Measurements from ENCODE around the gene ASPHD2.

Gene ASPHD2

DNA sequence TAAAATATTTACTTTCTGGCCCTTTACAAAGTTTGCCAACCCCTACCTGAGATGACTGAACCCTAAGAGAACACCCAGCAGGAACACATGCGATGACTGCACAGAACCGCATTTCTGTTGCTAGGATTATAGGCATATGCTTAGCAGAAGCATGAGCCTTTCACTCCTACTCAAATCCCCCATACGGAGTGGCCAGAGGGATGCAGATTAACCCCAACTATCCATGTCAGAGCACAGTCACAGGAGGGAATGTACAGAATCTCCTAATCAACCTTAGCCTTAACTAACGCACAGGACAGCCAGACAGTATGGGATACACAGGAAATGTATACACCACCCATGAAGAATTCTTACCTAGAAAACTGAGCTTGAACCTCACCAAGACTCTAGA, 48.3 kb downstream of the ASPHD2 start:
- H3K27me3 Mint-ChIP-seq = no peaks in the 10 kb centered on the region
- no peak for ATAC-seq (replicated peaks; ENCODE audit: extremely low read depth, poor library complexity, severe bottlenecking)
- peaks cover 26% of the 10 kb centered on the region for H3K4me1 Mint-ChIP-seq
- no peak for DNase-seq (ENCODE audit: low spot score in 2 of 2)
- H3K27ac Mint-ChIP-seq (ENCODE audit: low read depth) = peak overlapping the region; percentile 23
- peaks cover 39% of the 10 kb centered on the region for H3K36me3 Mint-ChIP-seq (ENCODE audit: insufficient read depth)
- no peaks in the 10 kb centered on the region for H3K9me3 Mint-ChIP-seq
- no peak overlapping the region for H3K4me3 Mint-ChIP-seq

DNA sequence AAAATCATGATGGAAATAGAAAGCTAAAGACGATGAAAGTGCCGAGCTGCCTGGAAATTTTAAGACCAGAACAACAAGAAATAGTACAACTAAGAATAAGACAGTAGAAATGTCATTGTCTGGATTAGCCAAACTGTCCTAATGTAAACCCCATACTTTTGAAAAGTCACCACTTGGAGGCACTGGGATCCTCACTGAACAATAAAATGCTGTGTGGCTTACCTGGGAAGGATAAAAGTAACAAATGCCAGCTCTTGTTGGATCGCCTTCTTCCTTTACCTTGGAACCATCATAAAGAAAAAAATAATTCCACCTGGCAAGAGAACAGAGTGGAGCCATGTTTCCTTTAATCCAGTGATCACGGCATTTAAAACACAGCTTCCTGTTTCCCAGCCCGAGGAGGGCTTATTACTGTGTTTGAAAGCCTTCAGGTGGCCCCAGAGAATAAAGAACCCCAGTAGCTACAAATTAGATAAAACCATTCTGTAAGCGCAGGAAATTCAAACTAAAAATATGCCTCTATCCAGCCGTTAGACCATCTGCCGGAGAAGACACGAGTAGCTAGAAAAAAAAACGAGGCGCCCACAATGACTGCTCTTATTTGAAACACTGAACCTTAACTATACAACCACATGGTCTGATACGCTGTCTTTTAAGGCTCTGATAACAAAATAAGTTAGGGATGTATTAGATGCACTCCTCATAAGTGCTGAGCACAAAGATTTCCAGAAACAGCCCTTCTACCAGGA, 50.2 kb downstream of the ASPHD2 start:
- H3K27me3 Mint-ChIP-seq = no peaks in the 10 kb centered on the region
- peaks cover 36% of the 10 kb centered on the region for H3K36me3 Mint-ChIP-seq (ENCODE audit: insufficient read depth)
- no peak for DNase-seq (ENCODE audit: low spot score in 2 of 2)
- peak overlapping the region; percentile 64 for H3K27ac Mint-ChIP-seq (ENCODE audit: low read depth)
- no peaks in the 10 kb centered on the region for H3K9me3 Mint-ChIP-seq
- peak overlapping the region; percentile 3 for H3K4me3 Mint-ChIP-seq
- ATAC-seq (replicated peaks; ENCODE audit: extremely low read depth, poor library complexity, severe bottlenecking) = no peak
- H3K4me1 Mint-ChIP-seq = peaks cover 40% of the 10 kb centered on the region

DNA sequence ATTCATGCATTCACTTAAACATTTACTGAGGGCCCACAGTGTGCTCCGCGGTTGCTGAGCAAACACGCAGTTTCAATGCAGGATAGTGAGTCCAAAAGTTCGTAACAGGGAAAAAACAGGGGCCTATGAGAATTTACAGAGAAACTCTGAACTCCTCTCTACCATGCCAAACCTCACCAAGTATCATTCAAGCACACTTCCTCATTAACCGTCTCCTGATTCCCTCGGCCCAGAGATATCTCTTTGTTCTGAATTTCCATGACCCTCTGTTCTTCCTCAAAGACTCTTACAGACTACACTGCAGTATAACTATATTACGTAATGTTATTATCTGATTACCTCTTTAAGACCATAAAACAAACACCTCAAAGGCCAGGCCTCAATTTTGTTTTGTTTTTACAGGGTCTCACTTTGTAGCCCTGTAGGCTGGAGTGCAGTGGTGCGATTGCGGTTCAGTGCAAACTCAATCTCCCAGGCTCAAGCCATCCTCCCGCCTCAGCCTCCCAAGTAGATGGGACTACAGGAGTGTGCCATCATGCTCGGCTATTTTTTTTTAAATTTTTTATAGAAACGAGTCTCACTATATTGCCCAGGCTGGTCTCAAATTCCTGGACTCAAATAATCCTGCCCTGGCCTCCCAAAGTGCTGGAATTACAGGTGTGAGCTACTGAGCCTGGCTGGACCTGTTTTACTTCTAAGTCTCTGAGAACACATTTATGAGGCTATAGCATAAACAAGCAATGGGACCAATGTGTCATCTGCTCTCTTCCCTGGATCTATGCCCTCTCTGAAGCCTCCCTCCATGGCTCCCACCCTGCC, 50.9 kb downstream of the ASPHD2 start:
- H3K27me3 Mint-ChIP-seq = no peaks in the 10 kb centered on the region
- no peak for DNase-seq (ENCODE audit: low spot score in 2 of 2)
- peaks cover 45% of the 10 kb centered on the region for H3K4me1 Mint-ChIP-seq
- ATAC-seq (replicated peaks; ENCODE audit: extremely low read depth, poor library complexity, severe bottlenecking) = no peak
- peak overlapping the region; percentile 3 for H3K4me3 Mint-ChIP-seq
- H3K27ac Mint-ChIP-seq (ENCODE audit: low read depth) = peak overlapping the region; percentile 64
- no peaks in the 10 kb centered on the region for H3K9me3 Mint-ChIP-seq
- H3K36me3 Mint-ChIP-seq (ENCODE audit: insufficient read depth) = peaks cover 34% of the 10 kb centered on the region

DNA sequence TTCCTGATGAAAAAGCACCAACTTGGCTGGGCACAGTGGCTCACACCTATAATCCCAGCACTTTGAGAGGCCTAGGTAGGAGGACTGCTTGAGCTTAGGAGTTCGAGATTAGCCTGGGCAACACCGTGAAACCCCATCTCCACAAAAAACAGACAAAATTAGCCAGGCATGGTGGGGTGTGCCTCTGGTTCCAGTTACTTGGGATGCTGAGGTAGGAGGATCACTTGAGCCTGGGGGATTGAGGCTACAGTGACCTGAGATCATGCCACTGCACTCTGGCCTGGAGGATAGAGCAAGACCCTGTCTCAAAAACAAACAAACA, 51.5 kb downstream of the ASPHD2 start:
- DNase-seq (ENCODE audit: low spot score in 2 of 2) = no peak
- Mint-ChIP-seq H3K9me3 (no peaks in the 10 kb centered on the region), H3K4me1 (peaks cover 51% of the 10 kb centered on the region), H3K27ac (ENCODE audit: low read depth) (no peak overlapping the region), H3K27me3 (no peaks in the 10 kb centered on the region), H3K36me3 (ENCODE audit: insufficient read depth) (peaks cover 33% of the 10 kb centered on the region), H3K4me3 (no peak overlapping the region)
- no peak for ATAC-seq (replicated peaks; ENCODE audit: extremely low read depth, poor library complexity, severe bottlenecking)

DNA sequence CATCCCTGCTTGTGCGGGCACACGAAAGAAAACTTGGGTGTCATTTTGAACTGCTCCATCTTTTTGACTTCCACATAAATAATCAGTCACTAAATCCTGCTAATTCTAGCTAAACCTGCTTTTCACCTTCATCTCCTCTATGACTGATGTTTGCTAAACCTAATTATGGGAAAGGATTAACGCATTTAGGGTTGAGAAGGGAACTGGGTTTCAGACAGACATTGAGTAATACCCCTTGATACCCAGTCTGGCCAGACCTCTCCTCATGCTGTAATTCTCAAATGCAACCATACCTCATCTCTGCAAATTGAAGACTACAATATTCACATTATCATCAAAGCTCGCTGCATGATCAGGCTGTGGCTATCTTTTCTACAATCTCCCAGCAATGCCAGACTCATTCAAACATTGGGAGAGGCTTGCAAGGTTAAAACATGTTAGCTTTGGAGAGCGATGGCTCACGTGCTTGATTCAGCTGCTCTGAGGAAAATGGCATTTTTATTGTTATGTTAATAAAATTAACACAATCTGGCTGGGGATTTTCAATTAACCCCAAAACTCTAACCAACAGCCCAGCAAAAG, 52.1 kb downstream of the ASPHD2 start:
- Mint-ChIP-seq H3K9me3 (no peaks in the 10 kb centered on the region), H3K27ac (ENCODE audit: low read depth) (peak overlapping the region; percentile 98), H3K4me3 (peak overlapping the region; percentile 15), H3K27me3 (no peaks in the 10 kb centered on the region), H3K36me3 (ENCODE audit: insufficient read depth) (peaks cover 36% of the 10 kb centered on the region), H3K4me1 (peaks cover 57% of the 10 kb centered on the region)
- ATAC-seq (replicated peaks; ENCODE audit: extremely low read depth, poor library complexity, severe bottlenecking) = no peak
- DNase-seq (ENCODE audit: low spot score in 2 of 2) = no peak

DNA sequence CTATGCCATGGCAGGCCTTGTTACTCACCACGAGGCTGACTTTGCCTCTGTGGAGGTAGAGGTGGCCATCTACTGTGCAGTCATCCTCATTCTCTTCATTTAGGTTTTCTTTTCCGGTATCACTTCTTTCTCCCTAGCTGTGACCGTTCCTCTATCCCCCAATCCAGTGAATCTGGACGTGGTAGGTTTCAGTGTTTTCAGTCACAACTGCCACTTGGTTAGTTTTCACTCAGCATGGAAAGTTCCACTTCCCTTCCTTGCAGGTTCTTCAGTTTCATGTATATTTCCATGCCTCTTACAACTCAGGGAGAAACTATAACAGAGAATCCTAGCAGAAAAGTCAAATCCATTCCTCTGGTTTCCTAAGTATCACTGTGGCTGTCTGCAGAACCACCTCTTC, 52.6 kb downstream of the ASPHD2 start:
- Mint-ChIP-seq H3K36me3 (ENCODE audit: insufficient read depth) (peaks cover 35% of the 10 kb centered on the region), H3K9me3 (no peaks in the 10 kb centered on the region), H3K27me3 (no peaks in the 10 kb centered on the region), H3K27ac (ENCODE audit: low read depth) (peak overlapping the region; percentile 98), H3K4me3 (peak overlapping the region; percentile 95), H3K4me1 (peaks cover 61% of the 10 kb centered on the region)
- DNase-seq (ENCODE audit: low spot score in 2 of 2) (no peak), ATAC-seq (replicated peaks; ENCODE audit: extremely low read depth, poor library complexity, severe bottlenecking) (no peak)

DNA sequence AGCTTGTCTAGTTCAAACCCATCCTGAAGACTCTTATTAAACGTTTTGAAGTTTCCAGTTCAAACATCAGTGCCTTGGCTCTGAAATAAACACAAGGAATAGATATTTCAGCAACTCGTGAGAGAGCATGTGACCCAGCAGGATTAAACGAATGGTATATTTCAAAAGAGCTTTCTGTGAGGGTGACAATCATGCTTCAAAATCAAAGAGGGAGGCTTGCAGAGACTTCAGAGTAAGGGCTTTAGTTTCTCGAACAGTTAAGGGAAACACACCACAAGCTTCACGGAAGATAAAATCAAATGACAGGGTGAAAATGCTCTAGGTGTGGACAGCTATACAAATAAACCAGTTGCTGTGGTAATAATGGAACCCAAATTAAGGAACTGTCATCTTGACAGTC, 53.1 kb downstream of the ASPHD2 start:
- Mint-ChIP-seq H3K4me1 (peaks cover 61% of the 10 kb centered on the region), H3K27me3 (no peaks in the 10 kb centered on the region), H3K4me3 (peak overlapping the region; percentile 95), H3K27ac (ENCODE audit: low read depth) (peak overlapping the region; percentile 98), H3K36me3 (ENCODE audit: insufficient read depth) (peaks cover 35% of the 10 kb centered on the region), H3K9me3 (no peaks in the 10 kb centered on the region)
- no peak for ATAC-seq (replicated peaks; ENCODE audit: extremely low read depth, poor library complexity, severe bottlenecking)
- DNase-seq (ENCODE audit: low spot score in 2 of 2) = no peak

DNA sequence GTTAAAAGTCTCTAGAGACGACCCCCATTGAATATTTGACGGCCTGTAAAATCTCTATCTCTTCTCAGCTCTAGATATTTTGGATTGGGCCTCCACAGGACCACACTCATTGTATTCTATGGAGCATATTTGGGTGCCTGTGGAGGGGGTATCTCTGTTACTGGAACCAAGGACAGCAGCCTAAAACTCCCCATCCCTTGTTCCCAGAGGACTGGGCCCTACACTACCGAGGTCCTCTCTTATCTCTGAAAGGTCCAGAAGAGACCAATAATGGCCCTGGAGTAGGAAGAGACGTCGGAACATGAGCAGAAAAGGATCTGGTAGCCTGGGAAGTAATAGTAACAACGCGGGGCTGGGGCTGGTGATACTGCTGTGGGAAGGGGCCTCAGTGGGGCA, 54.0 kb downstream of the ASPHD2 start:
- Mint-ChIP-seq H3K27ac (ENCODE audit: low read depth) (peak overlapping the region; percentile 98), H3K4me1 (peaks cover 61% of the 10 kb centered on the region), H3K4me3 (peak overlapping the region; percentile 95), H3K36me3 (ENCODE audit: insufficient read depth) (peaks cover 33% of the 10 kb centered on the region), H3K9me3 (no peaks in the 10 kb centered on the region), H3K27me3 (no peaks in the 10 kb centered on the region)
- DNase-seq (ENCODE audit: low spot score in 2 of 2) (no peak), ATAC-seq (replicated peaks; ENCODE audit: extremely low read depth, poor library complexity, severe bottlenecking) (no peak)

DNA sequence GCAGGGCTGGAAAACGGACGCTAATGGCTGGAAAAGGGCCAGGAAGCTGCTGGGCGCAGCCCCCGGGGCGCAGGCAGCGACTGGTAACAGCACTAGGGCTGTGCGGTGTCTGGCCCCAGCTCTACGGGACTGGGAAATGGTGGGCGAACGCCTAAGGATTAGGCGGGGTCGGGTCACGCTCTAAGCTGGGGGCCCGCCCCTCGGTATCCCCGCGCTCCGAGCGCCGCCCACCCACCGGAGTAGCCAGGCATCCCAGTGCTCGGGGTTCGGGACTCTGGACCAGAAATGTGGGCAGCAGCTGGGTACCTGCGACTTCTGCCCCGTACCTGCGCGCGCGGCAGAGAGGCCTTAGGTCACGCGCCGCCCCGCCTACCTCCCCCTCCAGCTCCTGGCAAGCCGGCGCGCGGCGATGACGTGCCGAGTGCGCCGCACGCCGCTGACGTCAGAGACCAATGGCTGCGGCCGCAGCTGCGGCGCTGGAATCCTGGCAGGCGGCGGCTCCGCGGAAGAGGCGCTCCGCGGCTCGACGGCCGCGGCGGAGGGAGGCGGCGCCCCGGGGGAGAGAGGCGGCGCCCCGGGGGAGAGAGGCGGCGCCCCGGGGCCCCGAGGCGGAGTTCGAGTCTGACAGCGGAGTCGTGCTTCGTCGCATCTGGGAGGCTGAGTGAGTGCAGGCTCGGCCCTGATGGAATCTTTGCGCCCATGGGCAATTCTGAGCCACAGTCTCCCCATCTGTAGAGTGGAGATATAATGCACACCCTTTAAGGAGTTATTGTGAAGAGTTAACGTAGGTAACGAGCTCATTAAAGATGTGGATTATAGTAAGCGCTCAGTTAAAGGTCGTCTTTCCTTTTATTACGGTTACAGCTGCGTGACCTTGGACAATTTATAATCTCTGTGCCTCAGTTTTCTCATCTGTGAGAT, 54.6 kb downstream of the ASPHD2 start, which contains the start of the genes HPS4 and SRRD:
Gene HPS4 (minus strand): TSS at position 345 of the 921 bp plus-strand sequence. CDS start 2,021 bp downstream, outside the sequence.
Gene SRRD (plus strand): TSS at position 439 of the 921 bp plus-strand sequence. CDS start 14 bp downstream, at position 453.
- ATAC-seq (replicated peaks; ENCODE audit: extremely low read depth, poor library complexity, severe bottlenecking) = peak; percentile 75

DNA sequence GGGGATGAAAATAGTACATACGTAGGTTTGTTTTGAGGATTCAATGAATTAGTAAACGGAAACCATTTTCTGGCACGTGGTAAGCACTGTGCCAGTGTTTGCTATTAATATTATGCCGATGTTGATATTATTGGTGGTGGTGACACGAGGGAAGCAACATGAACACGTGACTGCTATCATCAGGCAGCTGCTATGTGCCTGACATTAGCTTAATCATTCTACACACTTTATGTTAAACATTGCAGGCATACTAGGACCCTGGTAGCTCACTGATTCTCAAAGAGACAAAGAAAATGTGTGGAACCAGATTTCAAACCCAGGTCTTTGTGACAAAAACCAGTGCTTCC, 55.3 kb downstream of the ASPHD2 start:
- DNase-seq (ENCODE audit: low spot score in 2 of 2) = peak in 1 of 2 donors; percentile 25
- Mint-ChIP-seq H3K27me3 (no peaks in the 10 kb centered on the region), H3K36me3 (ENCODE audit: insufficient read depth) (peaks cover 43% of the 10 kb centered on the region), H3K27ac (ENCODE audit: low read depth) (peak overlapping the region; percentile 98), H3K4me1 (peaks cover 61% of the 10 kb centered on the region), H3K4me3 (peak overlapping the region; percentile 95), H3K9me3 (no peaks in the 10 kb centered on the region)
- ATAC-seq (replicated peaks; ENCODE audit: extremely low read depth, poor library complexity, severe bottlenecking) = peak; percentile 64

More for the DNA sequence above, 54.6 kb downstream of the ASPHD2 start, which contains the start of the genes HPS4 and SRRD:
- Mint-ChIP-seq H3K4me1 (peaks cover 61% of the 10 kb centered on the region), H3K9me3 (no peaks in the 10 kb centered on the region), H3K27me3 (no peaks in the 10 kb centered on the region), H3K36me3 (ENCODE audit: insufficient read depth) (peaks cover 37% of the 10 kb centered on the region), H3K27ac (ENCODE audit: low read depth) (peak within 1 kb of the TSS; percentile 98), H3K4me3 (peak within 1 kb of the TSS; percentile 95)
- peak; percentile 89 to 91 for DNase-seq (ENCODE audit: low spot score in 2 of 2)

DNA sequence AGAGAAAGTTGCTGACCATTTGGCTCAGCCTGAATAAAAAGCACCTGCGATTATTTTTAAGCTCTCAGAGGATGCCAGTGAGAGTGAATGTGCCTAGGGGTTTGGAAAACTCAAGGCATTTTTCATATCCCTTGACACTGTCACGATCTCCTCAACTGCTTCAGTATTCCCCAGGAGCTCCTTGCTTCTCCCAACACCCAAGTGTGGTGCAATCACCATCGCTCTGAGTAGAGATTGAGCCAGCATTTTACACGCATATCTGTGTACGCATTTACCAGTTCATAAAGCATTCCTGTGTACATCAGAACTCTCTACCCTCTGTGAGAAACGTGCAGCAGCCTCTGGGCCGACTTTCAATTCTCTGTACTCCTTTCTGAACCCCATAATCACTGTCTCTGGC, 56.0 kb downstream of the ASPHD2 start:
- H3K27ac Mint-ChIP-seq (ENCODE audit: low read depth) = peak overlapping the region; percentile 65
- H3K36me3 Mint-ChIP-seq (ENCODE audit: insufficient read depth) = peaks cover 50% of the 10 kb centered on the region
- H3K4me1 Mint-ChIP-seq = peaks cover 56% of the 10 kb centered on the region
- no peaks in the 10 kb centered on the region for H3K9me3 Mint-ChIP-seq
- H3K27me3 Mint-ChIP-seq = no peaks in the 10 kb centered on the region
- peak overlapping the region; percentile 44 for H3K4me3 Mint-ChIP-seq
- no peak for DNase-seq (ENCODE audit: low spot score in 2 of 2)
- no peak for ATAC-seq (replicated peaks; ENCODE audit: extremely low read depth, poor library complexity, severe bottlenecking)
